T-helper 22 cell (primary cell): Measurements from ENCODE around the gene ELOVL7.
"Not testable (repeated sequence)": the region's sequence is repeated elsewhere in the genome, so short reads cannot be mapped to it uniquely, and the experiment has no call there.

Experiments
- DNase-seq: peaks from one replicate; pipeline ENCODE4 v3.0.0-alpha.2; 2020; ENCODE audit warnings: low read depth

Gene ELOVL7

GRCh38 chr5:60843936-60844905, at the start of gene ELOVL7:
ELOVL7 (minus strand) TSS chr5:60844269; CDS start chr5:60787397, 56,872 bp downstream.
- no peak for DNase-seq

DNA sequence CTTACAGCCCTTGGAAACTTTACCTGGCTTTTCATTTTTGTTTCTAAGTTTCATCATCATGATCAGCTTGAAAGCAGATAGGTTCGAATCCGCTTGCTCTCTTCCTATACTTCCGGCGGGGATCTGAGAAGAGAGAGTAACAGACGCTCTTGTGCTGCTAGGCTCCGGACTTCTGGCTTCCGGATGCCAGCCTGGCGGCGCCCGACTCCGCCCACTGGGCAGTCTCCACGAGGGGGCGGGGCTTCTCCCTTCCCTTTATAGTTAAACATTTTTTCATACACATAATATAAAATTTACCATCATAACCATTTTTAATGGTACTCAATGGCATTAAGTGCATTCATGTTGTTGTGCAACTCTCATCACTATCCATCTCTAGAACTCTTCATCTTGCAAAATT, 49.5 kb upstream of the ELOVL7 start:
- no peak for DNase-seq

- DNase-seq = no peak
Measured at GRCh38 chr5:60891667-60892066, 47.6 kb upstream of the ELOVL7 start.

DNA sequence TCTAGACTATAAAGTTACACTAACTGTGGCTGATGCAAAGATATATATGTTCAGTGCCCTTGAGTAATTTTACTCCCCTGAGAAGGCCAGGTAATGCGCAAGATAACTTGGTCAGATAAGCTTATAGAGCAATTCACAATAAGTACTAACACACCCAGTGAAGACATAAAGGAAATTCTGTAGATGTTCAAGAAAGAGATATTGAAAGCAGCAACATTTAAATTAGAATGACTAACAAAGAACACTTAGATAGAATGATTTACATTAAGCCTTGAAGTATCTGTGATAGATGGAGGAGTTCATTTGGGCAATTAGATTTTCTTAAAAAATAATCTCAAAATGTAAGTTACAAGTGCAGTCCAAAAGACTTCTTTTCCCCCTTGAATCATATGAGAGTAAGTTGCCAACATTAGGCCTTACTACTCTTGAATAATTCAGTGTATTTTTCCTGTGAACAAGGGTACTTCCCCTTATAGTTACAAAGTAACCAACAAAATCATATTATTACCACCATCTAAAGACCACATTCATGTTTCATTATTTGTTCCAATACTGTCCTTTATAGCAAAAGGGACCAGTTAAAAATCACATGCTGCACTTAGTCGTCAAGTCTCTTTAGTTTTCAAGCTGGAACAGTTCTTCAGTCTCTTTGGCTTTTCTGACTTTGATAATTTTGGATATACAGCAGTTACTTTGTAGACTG, 44.4 kb upstream of the ELOVL7 start:
- DNase-seq = no peak

DNA sequence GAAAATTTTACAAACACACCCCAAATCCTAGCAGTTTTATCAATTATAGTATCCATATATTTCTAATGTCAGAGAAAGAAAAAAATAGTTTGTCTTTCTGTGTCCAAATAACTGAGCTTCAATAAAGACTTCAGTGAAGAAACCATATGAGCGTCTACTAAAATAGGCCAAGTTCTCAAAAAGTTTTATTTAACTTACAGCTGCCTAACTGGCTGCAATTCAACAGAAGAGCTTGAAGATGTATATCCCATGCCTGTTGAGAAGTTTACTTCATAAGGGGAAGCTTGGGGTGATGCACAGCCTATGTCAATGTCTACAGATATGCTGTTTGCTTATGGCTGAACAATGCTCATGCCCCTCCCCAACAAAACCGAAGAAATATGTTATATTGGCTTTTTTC, 43.7 kb upstream of the ELOVL7 start:
- no peak for DNase-seq

- no peak for DNase-seq
Measured at GRCh38 chr5:60887096-60887495, 43.0 kb upstream of the ELOVL7 start.

GRCh38 chr5:60886158-60886557, 42.1 kb upstream of the ELOVL7 start:
- DNase-seq = no peak

DNA sequence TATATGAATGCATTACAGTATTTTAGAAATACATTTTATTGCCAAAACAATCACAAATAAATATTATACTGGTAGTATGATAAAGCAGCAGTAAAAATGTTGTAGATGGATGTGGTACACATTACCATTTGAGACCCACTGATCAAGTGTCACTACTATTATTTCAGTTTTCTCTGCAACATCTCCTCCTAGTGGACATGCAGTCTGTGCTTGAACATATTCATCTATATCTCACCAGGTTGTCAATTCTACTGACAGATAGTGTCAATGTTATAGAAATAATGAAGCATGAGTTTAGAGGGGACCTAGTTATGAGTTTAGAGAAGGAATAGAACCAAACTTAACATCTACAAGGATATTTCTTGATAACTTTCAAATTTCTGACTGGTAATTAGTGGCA, 39.2 kb upstream of the ELOVL7 start:
- DNase-seq = no peak

- no peak for DNase-seq
Measured at GRCh38 chr5:60872892-60873291, 28.8 kb upstream of the ELOVL7 start.

GRCh38 chr5:60870857-60871256, 26.8 kb upstream of the ELOVL7 start:
- DNase-seq = no peak

DNA sequence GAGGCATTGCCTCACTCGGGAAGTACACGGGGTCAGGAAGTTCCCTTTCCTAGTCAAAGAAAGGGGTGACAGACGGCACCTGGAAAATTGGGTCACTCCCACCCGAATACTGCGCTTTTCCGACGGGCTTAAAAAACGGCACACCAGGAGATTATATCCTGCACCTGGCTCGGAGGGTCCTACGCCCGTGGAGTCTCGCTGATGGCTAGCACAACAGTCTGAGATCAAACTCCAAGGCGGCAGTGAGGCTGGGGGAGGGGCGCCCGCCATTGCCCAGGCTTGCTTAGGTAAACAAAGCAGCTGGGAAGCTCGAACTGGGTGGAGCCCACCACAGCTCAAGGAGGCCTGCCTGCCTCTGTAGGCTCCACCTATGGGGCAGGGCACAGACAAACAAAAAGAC, 16.5 kb upstream of the ELOVL7 start:
- not testable (repeated sequence) for DNase-seq

GRCh38 chr5:60856066-60856465, 12.0 kb upstream of the ELOVL7 start:
- DNase-seq = no peak

DNA sequence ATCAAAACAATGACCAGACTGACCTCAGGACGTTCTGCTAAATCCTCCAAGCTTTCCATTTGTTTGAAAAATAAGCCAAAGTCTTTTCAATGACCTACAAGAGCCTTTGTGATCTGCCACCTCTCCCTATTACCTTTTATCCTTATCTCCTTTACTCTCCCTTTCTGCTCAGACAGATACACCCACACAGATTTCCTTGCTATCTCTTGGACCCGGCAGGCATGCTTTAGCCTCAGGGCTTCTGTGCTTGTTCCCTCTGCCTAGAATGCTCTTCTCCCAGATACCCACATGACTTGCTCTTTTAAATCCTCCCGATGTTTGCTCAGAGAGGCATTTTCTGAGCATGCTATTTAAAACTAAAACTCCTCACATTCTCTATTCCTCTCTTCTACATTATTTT, 8.9 kb upstream of the ELOVL7 start:
- DNase-seq = no peak

DNA sequence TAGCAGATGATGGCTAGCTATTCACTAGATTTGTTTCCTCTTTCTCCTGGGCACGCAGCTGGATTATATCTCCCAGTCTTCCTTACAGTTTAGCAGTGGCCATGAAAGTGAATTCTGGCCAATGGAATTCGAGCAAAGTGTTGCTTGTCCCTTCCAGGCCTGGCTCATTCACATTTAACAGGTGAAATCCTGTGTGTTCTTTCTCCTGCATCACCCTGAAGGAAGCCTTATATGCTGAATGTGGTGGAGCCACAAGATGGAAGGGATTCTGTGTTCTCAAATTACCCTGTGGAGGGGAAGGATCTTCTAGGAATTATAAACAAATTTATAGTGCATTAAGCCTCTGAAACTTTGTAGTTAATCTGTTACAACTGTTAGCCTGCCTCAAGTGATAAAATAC, 8.2 kb upstream of the ELOVL7 start:
- DNase-seq = no peak

- DNase-seq = no peak
Measured at GRCh38 chr5:60851626-60852025, 7.6 kb upstream of the ELOVL7 start.

DNA sequence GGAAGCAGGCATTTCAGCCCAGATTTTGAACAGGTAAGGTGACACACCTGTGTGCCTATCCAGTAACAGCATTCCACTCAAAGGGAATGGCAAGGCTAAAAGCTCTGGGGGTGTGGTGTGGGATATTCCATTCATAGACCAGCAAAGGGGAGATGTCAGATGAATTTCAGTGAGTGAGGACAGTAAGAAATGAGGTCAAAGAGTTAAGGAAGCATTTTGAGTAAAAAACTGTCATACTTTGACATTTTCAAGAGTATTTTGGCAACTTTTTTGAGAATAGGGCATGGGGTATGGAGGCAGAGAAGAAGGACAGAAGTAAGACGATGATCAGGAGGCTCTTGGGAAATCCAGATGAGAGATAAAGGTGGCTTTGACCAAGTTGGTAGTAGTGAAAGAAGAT, 2.2 kb upstream of the ELOVL7 start:
- DNase-seq = no peak

DNA sequence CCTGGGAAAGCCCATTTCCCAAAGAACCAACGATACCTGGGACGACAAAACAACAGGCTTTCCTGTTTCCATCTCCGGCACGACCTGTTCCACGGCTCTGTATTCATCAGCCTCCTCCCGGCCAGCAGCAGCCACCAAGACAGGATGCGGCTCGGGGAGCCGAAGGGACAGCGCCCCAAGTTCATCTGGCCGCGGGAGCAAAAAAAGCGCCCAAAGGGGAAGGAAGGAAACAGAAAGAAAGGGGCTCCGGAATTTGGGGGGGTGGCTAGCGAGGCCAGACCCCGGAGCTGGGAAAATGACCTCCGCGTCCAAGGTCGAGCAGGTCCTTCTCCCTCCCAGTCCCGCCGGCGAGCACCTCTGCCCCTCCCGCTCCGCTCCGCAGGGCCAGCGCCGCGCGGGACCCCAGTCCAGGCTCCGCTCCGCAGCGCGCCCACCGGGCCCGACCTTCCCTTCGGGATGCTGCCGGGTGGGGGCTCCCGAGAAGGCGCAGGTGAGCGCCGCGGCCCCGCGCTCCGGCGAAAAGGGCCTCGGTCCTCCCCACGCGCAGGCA, 608 bp downstream of the ELOVL7 start:
- no peak for DNase-seq

DNA sequence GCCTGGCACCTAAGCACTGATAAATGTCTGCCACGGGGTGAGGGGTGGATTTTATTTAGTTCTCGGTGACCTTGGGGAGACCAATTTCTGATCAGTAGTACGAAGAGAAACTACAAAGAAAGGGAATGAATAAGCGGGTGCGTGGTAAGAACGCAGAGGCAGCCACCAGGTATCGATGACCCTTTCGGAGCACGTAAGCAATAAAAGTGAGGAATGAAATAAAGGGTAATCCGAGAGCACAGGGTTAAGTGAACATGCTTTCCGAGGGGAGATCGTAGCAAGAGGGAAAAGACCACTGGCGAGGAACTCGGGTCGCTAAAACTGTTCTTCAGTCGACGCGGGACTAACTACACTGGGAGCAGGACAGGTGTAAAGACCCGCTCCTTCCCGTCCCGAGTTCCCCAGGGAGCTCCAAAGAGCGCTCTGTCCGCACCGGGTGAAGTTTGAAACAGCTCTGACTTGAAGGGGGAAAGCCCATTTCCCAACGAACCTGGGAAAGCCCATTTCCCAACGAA, 1.1 kb downstream of the ELOVL7 start:
- no peak for DNase-seq

- DNase-seq = no peak
Measured at GRCh38 chr5:60841361-60841760, 2.7 kb downstream of the ELOVL7 start.

DNA sequence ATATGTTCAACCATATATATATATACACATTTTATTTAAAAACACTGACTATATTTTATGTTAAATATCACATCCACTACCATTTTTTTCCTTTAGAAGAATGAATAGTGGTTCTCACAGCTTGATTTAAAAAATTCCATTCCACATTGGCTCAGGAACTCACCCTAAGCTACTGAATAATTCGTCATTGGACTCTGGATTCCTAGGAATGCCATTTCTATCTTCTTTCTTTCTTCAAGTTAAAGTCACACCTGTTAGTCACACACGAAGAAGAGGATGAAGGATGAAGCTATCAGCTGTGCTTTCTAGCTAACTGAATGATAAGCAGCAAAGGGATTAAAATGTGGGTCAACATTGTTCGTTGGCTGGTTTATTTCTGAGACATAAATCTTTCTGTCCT, 7.9 kb downstream of the ELOVL7 start:
- no peak for DNase-seq

DNA sequence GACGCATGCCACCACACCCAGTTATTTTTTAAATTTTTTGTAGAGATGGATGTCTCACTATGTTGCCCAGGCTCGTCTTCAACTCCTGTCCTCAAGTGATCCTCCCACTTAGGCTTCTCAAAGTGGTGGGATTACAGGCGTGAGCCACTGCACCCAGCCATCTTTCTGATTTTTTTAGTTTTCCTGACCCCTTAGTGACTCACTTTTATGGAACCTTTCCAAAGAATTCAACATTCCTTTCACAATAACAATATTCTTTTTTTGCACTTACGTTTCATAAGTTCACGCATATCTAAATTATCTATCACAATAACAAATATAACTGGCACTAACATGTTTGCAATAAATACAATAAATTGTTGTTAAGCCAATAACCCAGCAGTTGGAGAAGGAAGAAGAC, 8.5 kb downstream of the ELOVL7 start:
- DNase-seq = no peak

DNA sequence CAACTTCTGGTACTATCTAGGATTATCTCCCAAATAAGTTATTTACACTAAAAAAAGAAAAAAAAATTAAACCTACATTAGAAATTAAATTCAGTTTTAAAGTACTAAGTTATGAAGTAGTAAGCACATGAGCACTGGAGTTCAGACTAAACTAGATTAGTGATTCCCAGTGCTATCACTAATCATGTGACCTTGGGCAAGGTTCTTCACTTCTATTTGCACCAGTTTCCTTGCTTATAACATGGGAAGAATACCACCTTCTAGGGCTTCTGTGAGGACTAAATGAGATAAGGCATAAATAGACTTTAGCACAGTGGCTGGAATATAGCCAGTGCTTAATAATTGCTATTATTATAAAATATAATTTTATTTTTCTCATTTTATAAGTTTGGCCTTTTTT, 10.5 kb downstream of the ELOVL7 start:
- DNase-seq = no peak

DNA sequence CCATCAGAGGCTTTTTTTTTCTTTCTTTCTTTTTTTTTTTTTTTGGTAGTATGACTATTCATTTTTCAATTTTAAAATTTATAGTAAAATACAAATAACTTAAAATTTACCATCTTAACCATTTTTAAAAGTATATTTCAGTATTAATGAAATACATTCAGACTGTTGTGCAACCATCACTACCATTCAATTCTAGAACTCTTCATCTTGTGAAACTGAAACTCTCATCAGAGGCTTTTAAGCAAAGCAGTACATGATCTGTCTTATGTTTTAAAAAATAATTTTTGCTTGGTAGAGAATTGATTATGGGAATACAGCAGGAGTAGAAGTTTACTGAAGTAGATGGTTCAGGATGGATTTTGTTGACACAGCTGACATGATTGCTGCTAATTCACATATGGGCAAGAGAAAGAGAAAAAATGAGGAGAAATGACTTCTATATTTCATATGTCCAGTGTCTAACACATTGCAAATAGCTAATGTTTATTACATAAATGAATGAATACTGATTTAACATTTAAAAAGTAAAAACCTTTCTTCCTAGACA, 13.4 kb downstream of the ELOVL7 start:
- no peak for DNase-seq
